ENCODE data around the gene KMT2C. TPM values are rescaled to one million over a fixed set of nuclear protein-coding genes. Genes with fewer than 3 reads are reported as not detected.
A peak's percentile ranks its signal among the peaks of the same experiment; 100 is the strongest.

KMT2C gene
- total RNA-seq, 1 experiment from 2014 or later: 45.4 TPM

GRCh38 chr7:152419473-152420429 is 16.1 kb downstream of the KMT2C start:
- Mint-ChIP-seq H3K4me3 (no peak overlapping the region), H3K27ac (peak overlapping the region; percentile 3; the same call in 1 of the 2 replicates), H3K36me3 (peaks cover 24% of the 10 kb centered on the region), H3K4me1 (peaks cover 16% of the 10 kb centered on the region), H3K27me3 (ENCODE audit: low read depth) (no peaks in the 10 kb centered on the region), H3K9me3 (peaks cover 21% of the 10 kb centered on the region)
- no peak for ATAC-seq
- CTCF ChIA-PET: no interaction called here
- no peak for DNase-seq (ENCODE audit: low spot score)
- POLR2A ChIA-PET: no interaction called here
- no peak for TF ChIP-seq TEAD4 (CRISPR knock-in tag; IDR thresholded peaks at IDR 0.05)
- no peak for TF ChIP-seq STAT6 (CRISPR knock-in tag; conservative IDR thresholded peaks at IDR 0.05; ENCODE audit: low read depth)
- TF ChIP-seq MLX (CRISPR knock-in tag; IDR thresholded peaks at IDR 0.05): no peak
- TF ChIP-seq ZBTB21 (CRISPR knock-in tag; IDR thresholded peaks at IDR 0.05; ENCODE audit: borderline replicate concordance): no peak
- no peak for TF ChIP-seq NR2C2 (CRISPR knock-in tag; IDR thresholded peaks at IDR 0.05)
- no peak for TF ChIP-seq ESRRA (CRISPR knock-in tag; IDR thresholded peaks at IDR 0.05; ENCODE audit: borderline replicate concordance)
- no peak for TF ChIP-seq IRF1 (CRISPR knock-in tag; IDR thresholded peaks at IDR 0.05)
- TF ChIP-seq CDX4 (CRISPR knock-in tag; IDR thresholded peaks at IDR 0.05; ENCODE audit: borderline replicate concordance): no peak
- no peak for TF ChIP-seq ARID4B (CRISPR knock-in tag; IDR thresholded peaks at IDR 0.05; ENCODE audit: borderline replicate concordance)
- TF ChIP-seq SOX15 (CRISPR knock-in tag; IDR thresholded peaks at IDR 0.05): no peak
- TF ChIP-seq ZNF423 (CRISPR knock-in tag; IDR thresholded peaks at IDR 0.05): no peak
- TF ChIP-seq PRDM15 (CRISPR knock-in tag; IDR thresholded peaks at IDR 0.05): no peak
- no peak for TF ChIP-seq MXD4 (CRISPR knock-in tag; IDR thresholded peaks at IDR 0.05; ENCODE audit: borderline replicate concordance)
- no peak for TF ChIP-seq ZNF263 (CRISPR knock-in tag; IDR thresholded peaks at IDR 0.05; ENCODE audit: low read depth)
- no peak for TF ChIP-seq SMAD4 (CRISPR knock-in tag; IDR thresholded peaks at IDR 0.05)
